GM19023 (cell line): ENCODE results near the gene MAGED2.
"Not testable (repeated sequence)": the region's sequence is repeated elsewhere in the genome, so short reads cannot be mapped to it uniquely, and the experiment has no call there.

Experiments used
- ATAC-seq: cut with Tn5 transposase; IDR thresholded peaks from one replicate; pipeline ENCODE4 v1.9.1; 2021; ENCODE audit warnings: mild to moderate bottlenecking, moderate library complexity; ENCODE audit not compliant: unreplicated experiment

The MAGED2 gene

DNA sequence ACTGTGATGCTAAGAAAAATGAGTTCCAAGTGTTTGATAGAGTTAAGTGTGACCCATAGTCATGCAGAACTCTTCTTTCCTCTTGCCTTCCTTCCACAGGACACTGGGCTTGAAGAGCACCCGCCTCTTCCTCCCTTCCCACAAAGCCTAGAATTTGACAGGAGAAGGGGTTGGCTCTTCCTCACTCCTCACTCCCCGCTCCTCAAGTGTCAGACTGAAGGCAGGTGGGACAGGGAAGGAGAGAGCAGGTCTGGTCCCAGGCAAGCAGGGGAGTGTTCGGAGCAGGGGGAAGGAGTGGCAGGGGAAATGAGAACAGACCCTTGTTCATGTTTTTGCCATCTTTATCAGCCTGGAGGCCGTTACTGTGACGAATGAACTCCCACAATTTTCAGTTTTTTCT is 10.7 kb downstream of the MAGED2 start:
- ATAC-seq = no peak

DNA sequence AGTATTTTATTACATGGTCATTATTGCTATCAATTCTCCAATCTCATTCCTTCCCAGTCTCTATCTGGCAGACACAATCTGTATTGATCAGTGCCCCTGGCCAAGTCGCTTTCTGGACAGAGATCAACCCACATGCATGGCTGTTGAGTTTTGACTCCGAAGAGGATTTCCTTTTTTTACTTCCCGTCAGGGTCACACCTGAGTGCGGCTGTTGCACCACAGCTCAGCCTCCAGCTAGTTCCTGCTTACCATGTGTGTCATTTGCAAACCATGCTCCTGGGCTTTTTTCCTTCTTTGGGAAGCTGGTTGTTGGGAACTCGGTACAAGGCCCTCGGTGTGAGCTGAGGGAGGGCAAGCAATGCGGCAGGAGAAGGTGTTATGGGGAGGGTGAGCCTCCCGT is 11.7 kb downstream of the MAGED2 start:
- ATAC-seq = no peak

DNA sequence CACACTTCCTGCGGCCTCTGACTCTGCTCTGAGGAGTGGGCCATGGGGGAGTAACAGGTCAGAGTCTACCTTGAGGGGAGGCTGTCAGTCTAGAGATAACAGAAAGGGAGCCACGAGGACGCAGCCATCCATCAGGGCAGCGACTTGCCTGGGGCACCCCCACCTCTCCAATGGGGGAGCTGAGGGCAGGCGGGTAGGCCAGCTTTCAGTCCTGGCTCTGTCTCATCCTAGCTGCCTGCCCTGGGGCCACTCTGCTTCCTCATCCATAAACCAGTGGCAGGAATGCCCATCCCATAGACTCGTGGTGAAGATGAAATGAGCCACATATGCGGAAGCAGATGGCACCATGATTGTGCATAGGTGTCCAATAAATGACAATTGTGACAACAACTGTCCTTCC is 13.2 kb downstream of the MAGED2 start:
- ATAC-seq = no peak

DNA sequence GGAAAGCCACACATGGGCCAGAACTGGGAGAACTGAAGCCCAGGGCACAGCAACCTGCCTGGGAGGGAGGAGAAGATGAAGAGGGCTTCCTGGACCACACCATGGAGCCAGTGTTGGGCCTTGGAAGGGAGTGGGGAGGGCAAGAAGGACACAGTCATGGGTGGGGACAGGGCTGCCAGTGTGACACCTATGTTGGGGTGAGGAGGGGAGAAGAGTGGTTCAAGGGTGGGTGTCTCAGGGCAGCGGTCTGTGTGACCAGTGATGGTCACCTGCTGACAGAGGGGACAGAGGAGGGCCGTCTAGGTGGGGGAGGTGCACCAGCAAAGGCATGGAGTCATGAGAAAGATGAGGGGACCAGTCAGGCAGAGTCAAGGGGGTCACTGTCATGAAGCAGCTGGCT is 13.8 kb downstream of the MAGED2 start:
- no peak for ATAC-seq

DNA sequence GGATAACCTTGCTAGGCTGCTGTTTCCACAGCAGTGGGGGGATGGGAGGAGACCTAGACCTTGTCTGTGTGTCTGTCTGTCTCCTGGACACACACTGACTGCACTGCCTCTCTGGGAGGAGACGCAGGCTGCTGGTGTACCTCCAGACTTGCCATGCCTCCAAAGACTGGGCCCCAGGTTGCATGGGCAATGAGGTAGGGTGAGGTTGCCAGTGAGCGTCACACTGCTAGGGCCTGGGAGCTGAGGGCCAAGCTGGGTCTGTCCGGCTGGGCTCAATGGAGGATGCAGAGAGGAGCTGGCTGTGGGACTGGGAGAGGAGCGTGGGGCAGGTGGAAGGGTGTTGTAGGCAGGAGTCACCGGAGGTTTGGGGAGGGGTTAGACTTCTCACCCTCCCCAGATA is 16.6 kb downstream of the MAGED2 start:
- ATAC-seq = no peak

DNA sequence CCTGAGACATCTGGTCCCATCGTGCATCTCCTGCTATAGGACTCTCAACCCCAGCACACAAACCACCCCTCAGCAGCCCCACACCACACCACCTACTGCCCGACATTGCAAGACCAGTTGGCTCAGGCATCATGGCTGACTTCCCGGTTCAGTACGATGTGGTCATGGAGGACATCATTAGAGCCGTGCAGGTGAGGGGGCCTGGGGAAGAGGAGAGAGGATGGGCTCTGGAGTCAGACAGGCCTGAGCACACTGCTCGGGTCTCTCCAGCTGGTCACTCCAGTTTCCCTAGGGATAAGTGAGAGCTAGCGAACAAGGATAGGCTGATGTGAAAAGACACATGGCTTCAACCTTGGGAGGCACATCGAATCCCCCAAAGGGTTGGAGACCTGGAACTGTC is 17.2 kb downstream of the MAGED2 start:
- ATAC-seq = no peak

DNA sequence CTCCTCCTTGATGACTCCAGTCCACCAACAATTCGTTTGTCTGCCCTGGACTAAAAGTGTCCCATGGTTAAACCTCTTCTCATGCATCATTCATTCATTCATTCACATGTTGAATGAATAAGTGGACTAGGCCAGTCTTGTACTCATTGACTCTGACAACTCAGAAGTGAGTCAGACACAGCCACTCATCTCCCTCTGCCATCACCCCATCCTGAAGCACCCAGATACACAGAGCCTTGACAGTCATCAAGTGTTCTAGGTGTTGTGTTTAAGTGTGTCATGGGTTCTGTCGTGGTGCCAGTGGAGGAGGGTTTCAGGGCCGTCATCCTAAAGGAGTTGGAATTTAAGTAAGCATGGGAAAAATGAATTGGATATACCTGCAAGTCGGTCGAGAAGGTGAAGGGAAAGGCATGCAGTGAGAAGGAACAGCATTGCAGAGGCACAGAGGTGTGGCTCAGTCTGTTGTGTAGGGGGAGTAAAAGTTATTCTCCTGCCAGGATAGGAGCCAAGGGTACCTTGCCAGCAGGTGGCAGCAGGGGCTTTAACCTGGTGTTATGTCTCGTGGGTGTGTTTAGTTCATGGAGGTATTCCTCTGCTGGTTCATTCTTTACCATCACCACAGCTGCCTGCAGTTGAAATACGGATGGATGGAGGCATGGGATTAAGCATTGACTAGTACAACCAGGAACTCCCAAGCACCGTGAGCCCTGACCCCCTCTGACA is 18.3 kb downstream of the MAGED2 start:
- no peak for ATAC-seq

DNA sequence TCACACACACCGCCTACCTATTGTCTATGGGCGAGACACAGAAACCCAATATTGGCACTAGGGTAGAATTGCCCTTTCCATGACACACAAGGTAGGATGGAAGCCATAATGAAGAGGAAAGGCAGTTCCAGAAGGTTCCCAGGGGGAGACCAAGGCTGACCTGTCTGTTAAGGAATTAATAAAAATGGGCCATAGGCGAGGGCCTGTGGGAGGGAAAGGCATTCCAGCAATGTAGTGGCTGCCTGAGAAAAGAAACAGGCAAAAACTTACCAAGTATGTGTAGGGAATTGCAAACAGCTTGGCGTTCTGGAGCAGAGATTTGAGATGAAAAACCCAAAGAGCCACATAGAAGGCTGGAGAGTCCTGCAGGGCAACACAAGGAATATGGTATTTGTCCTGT is 19.1 kb downstream of the MAGED2 start:
- no peak for ATAC-seq

DNA sequence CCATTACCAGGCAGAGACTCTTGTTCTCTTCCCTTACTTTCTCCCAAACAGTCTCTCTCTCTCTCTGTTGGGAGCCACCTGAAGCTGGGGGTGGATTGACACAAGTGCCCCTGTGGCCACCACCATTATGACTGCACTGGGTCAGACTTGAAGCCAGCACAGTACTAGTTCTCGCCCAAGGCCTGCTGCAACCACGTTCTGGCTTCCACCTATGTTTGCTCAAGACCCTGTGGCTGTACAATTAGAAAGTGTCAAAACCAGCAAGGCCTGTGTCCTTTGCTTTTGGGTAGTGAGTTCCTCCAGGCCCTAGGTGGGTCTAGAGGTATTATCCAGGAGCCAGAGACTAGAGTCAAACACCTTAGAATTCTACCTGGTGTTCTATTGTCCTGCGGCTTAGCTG is 31.0 kb downstream of the MAGED2 start:
- ATAC-seq = no peak

DNA sequence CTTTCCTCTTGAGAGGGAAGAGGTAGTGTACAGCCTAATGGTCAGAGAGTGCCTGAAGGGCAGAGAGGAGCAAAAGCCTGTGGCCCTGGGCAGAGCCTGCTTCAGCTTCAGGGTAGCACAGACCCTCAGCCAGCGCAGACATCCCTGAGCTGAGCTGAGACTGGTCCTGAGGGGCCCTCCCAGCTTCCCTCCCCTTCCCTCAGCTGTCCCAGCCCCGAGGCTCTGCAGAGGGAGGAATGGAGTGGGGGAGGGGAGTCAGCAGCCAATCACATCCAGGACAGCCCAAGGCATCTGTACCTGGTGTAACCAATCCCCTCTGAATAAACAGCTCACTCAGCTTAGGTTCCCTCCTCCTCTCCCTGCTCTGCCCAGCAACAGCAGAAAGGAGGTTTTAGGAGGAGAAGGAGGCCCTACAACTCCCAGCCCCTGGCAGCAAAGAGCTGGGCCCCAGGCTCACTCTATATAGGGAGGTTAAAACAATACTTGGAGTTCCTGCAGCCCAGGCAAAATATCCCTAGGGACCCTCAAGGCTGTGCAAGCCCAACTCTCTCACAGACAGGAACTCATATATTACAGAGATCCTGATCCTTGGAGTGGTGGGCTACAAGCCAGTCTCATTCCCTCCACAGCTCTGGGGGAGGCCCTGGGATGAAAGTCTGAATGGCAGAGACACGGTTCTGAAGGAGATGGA is 33.8 kb downstream of the MAGED2 start:
- ATAC-seq = not testable (repeated sequence)

DNA sequence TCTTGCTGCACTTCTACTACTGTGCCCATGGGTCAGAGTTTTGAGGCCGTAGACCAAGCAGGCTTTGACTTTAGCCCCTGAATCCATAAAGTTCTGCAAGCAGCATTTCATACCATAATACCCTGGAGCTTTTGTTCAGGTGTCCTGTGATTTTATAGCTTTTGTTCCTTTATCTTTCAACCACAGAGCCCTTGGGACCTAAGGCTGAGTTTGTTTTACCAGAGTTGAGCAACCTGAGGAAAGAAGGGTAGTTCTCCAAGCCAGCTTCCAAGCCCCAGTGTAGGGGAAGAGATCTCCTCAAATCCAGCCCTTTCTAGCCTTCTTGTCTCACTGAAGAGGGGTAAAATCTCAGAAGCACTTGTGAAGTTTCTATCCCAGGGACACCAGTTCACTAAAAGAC is 35.1 kb downstream of the MAGED2 start:
- ATAC-seq = no peak

DNA sequence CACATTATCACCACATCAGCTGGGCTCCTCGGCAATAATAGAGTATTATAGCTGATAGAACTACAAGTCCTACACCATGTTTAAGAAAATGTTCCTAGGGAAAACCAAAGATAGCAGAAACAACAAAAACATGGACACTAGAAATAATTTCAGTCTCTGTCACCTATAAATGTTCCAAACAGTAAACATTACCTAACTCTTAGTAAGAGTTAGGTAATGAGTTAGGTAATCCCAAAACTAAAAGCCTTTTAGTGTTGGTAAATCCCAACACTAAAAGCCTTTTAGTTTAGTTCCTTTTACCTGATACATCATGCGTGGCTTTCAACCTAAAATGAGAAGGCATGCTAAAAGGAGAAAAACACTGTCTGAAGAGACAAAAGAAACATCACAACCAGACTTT is 35.5 kb downstream of the MAGED2 start:
- ATAC-seq = no peak

DNA sequence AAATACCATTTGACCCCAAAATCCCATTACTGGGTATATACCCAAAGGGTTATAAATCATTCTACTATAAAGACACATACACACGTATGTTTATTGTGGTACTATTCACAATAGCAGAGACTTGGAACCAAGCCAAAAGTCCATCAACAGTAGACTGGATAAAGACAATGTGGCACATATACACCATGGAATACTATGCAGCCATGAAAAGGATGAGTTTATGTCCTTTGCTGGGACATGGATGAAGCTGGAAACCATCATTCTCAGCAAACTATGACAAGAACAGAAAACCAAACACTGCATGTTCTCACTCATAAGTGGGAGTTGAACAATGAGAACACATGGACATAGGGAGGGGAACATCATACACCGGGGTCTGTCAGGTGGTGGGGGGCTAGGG is 40.2 kb downstream of the MAGED2 start:
- not testable (repeated sequence) for ATAC-seq

DNA sequence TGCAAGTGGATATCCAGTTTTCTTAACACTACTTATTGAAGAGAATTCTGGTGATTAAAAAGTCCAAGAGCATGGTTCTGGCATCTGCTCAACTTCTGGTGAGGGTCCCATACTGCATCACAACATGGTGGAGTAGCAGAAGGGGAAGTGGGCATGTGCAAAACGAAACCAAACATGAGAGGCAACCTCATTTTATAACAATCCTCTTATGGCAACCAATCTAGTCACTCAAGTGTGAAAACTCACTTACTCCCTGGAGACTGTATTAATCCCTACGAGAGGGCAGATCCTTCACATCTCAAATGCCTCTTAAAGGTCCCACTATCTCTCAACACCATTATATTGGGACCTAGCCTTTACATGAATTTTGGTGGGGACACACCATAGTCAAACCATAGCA is 57.7 kb downstream of the MAGED2 start:
- no peak for ATAC-seq
